Colonic mucosa (tissue), 4 donors: ENCODE measurements around the gene PCNX1. TPM values are rescaled to one million over a fixed set of nuclear protein-coding genes. Genes with fewer than 3 reads are reported as not detected.
"Not testable (repeated sequence)": the region's sequence is repeated elsewhere in the genome, so short reads cannot be mapped to it uniquely, and the experiment has no call there.

Experiments
- DNase-seq: peaks from one replicate; pipeline ENCODE4 v3.0.0-alpha.2; 2020
- H3K27ac ChIP-seq: fragments of 200-600 bp; one replicate; pipeline ENCODE4 v1.8.0; 2021
- H3K27me3 ChIP-seq: fragments of 200-600 bp; one replicate; pipeline ENCODE4 v1.8.0; 2021
- H3K36me3 ChIP-seq: fragments of 200-600 bp; one replicate; pipeline ENCODE4 v1.8.0; 2021
- H3K4me1 ChIP-seq: fragments of 200-600 bp; one replicate; pipeline ENCODE4 v1.8.0; 2021; ENCODE audit warnings: mild to moderate bottlenecking
- H3K4me3 ChIP-seq: fragments of 200-600 bp; one replicate; pipeline ENCODE4 v1.8.0; 2021
- H3K9ac ChIP-seq, 2 donors: one replicate each; pipeline ENCODE4 v1.7.0; 2013; ENCODE audit warnings: control low read depth in 2 of 2, low read depth in 2 of 2, low read length in 2 of 2
- H3K9me3 ChIP-seq: fragments of 200-600 bp; one replicate; pipeline ENCODE4 v1.8.0; 2021
- CTCF ChIP-seq: fragments of 200-600 bp; IDR thresholded peaks from one replicate; pipeline ENCODE4 v1.8.0; 2022; ENCODE audit warnings: antibody characterized with exemption, mild to moderate bottlenecking
- intact Hi-C: fragments of 100-400 bp; cut with DNase I; formaldehyde crosslinking; loops from one replicate; pipeline ENCODE4 v1.14.1; 2022
- total RNA-seq, 2 donors: library from RNA; stranded (reverse); fragmentation: NEBNext Ultra II Directional in 1 of 2; extraction: Animal tissue kit (Norgen Biotek cat#: 25700) in 1 of 2; gene quantifications; one replicate each; pipeline ENCODE4 v1.2.1, GENCODE V29; 2021
- donor health status: healthy.
- donor health status: DM: no; HTN: no; CAD: no.
- donor health status: DM: no; HTN: no; CAD: no.

The PCNX1 gene
- total RNA-seq, 2 donors from 2014 or later, result 18.1 to 26.7 TPM

DNA sequence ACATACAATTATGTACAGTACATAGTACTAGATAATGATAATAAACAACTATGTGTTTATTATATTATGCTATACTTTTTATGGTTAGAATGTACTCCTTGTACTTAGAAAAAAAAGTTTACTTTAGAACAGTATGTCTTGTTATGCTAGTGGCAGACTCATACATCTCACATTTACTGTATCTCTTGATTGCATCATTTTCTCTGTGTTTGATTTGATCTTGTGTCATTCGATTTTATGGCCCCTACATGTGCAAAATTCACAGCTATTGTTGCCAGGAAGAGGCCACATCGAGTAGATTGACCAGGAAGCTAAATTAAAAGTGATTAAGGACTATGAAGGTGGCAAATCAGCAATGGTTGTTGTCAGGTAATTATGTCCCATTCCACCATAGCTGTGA lies 153.0 kb downstream of the PCNX1 start:
- Histone ChIP-seq H3K4me1 (no peaks in the 10 kb centered on the region), H3K9ac (no peak overlapping the region), H3K36me3 (no peaks in the 10 kb centered on the region), H3K9me3 (no peaks in the 10 kb centered on the region), H3K4me3 (no peak overlapping the region), H3K27me3 (no peaks in the 10 kb centered on the region), H3K27ac (no peak overlapping the region)
- DNase-seq, result no peak
- TF ChIP-seq CTCF, result no peak
- intact Hi-C loops, result no loop called here

DNA sequence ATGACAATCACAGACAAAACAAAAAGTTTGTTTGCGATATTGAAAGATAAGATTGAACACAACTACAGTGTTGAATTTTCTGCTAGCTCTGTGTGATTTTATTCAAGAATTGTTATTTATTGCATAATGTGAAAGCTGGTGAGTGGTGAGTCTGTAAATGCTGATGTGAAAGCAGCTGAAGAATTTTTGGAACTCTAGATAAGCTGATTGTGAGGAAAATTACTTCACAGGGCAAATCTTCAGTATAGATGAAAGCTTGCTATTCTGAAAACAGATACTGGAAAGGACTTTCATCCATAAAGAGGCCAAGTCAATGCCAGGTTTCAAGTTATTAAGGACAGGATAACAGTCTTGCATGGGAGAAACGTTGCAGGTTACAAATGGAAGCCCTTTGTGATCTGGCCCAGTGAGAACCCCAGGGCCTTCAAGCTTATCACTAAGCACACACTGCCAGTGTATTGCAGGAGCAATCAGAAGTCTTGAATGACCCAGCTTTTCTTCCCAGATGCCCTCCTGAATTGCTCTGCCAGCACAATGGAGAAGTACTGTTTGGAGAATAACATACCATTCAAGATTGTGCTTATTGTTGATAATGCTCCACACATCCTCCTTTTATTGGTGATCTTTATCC lies 153.7 kb downstream of the PCNX1 start:
- Histone ChIP-seq H3K36me3 (no peaks in the 10 kb centered on the region), H3K27me3 (no peaks in the 10 kb centered on the region), H3K4me3 (no peak overlapping the region), H3K9ac (no peak overlapping the region), H3K27ac (no peak overlapping the region), H3K4me1 (no peaks in the 10 kb centered on the region), H3K9me3 (no peaks in the 10 kb centered on the region)
- intact Hi-C loops, result no loop called here
- no peak for DNase-seq
- TF ChIP-seq CTCF, result no peak

DNA sequence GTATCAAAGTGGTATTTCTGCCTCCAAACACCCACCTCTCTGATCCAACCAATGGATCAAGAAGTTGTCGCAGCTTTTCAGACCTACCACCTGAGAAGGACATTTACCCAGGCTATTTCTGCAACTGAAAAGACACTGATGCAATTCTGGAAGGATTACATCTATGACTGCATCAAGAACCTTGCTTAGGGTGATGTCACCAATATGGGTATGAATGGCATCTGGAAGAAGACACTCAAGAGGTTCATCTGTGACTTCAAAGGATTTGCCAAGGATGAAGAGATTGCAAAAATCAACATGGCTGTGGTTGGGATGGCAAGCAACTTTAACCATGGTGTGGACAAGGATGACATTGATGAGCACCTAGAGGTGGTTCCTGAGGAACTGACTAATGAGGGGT lies 154.2 kb downstream of the PCNX1 start:
- Histone ChIP-seq H3K4me1 (no peaks in the 10 kb centered on the region), H3K4me3 (no peak overlapping the region), H3K27ac (no peak overlapping the region), H3K27me3 (no peaks in the 10 kb centered on the region), H3K36me3 (no peaks in the 10 kb centered on the region), H3K9ac (no peak overlapping the region), H3K9me3 (no peaks in the 10 kb centered on the region)
- intact Hi-C loops, result no loop called here
- no peak for TF ChIP-seq CTCF
- no peak for DNase-seq

GRCh38 chr14:71062581-71063303 lies 155.5 kb downstream of the PCNX1 start:
- TF ChIP-seq CTCF, result no peak

GRCh38 chr14:71063351-71063750 lies 156.1 kb downstream of the PCNX1 start:
- no peaks in the 10 kb centered on the region for H3K36me3 ChIP-seq
- intact Hi-C loops, result no loop called here
- DNase-seq, result no peak
- H3K27ac ChIP-seq, result no peak overlapping the region
- no peaks in the 10 kb centered on the region for H3K9me3 ChIP-seq
- no peak overlapping the region for H3K9ac ChIP-seq
- H3K4me1 ChIP-seq, result no peaks in the 10 kb centered on the region
- no peak for TF ChIP-seq CTCF
- H3K4me3 ChIP-seq, result no peak overlapping the region
- H3K27me3 ChIP-seq, result no peaks in the 10 kb centered on the region

More at GRCh38 chr14:71062581-71063303, 155.5 kb downstream of the PCNX1 start:
- Histone ChIP-seq H3K27me3 (no peaks in the 10 kb centered on the region), H3K4me1 (no peaks in the 10 kb centered on the region), H3K9ac (no peak overlapping the region), H3K27ac (no peak overlapping the region), H3K9me3 (no peaks in the 10 kb centered on the region), H3K36me3 (no peaks in the 10 kb centered on the region), H3K4me3 (no peak overlapping the region)
- DNase-seq, result no peak
- intact Hi-C loops, result no loop called here

DNA sequence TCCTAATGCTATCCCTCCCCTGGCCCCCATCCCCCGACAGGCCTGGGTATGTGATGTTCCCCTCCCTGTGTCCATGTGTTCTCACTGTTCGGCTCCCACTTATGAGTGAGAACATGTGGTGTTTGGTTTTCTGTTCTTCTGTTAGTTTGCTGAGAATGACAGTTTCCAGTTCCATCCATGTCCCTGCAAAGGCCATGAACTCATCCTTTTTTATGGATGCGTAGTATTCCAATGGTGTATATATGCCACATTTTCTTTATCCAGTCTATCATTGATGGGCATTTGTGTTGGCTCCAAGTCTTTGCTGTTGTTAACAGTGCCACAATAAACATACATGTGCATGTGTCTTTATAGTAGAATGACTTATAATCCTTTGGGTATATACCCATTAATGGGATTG lies 157.5 kb downstream of the PCNX1 start:
- H3K9me3 ChIP-seq, H3K36me3 ChIP-seq, H3K27me3 ChIP-seq, H3K4me3 ChIP-seq, intact Hi-C loops, H3K4me1 ChIP-seq, DNase-seq, H3K9ac ChIP-seq, H3K27ac ChIP-seq: not testable (repeated sequence)
